Uterus (tissue), 4 donors: Measurements from ENCODE around the gene NKX1-2. TPM values are rescaled to one million over a fixed set of nuclear protein-coding genes. Genes with fewer than 3 reads are reported as not detected.

Source experiments
- DNase-seq, 2 donors: peaks; one replicate each; pipeline ENCODE4 v3.0.0-alpha.2; 2019 to 2020
- H3K27ac ChIP-seq, 2 donors: fragments of 200-600 bp; sonication (generic); 1 replicate in 1 of 2; 2 replicates in 1 of 2; pipeline ENCODE4 v1.5.1; 2016 to 2018
- H3K27me3 ChIP-seq, 2 donors: fragments of 200-600 bp; sonication (generic); one replicate each; pipeline ENCODE4 v1.5.1; 2018 to 2019; ENCODE audit warnings: control low read depth in 1 of 2
- H3K36me3 ChIP-seq, 2 donors: fragments of 200-600 bp; sonication (generic); one replicate each; pipeline ENCODE4 v1.5.1; 2019; ENCODE audit warnings: control low read depth in 1 of 2
- H3K4me1 ChIP-seq, 2 donors: fragments of 200-600 bp; sonication (generic); one replicate each; pipeline ENCODE4 v1.5.1; 2018 to 2019; ENCODE audit warnings: control low read depth in 1 of 2
- H3K4me3 ChIP-seq, 2 donors: fragments of 200-600 bp; sonication (generic); 1 replicate in 1 of 2; 2 replicates in 1 of 2; pipeline ENCODE4 v1.5.1; 2018 to 2019; ENCODE audit warnings: mild to moderate bottlenecking in 1 of 2
- H3K9me3 ChIP-seq, 2 donors: fragments of 200-600 bp; sonication (generic); one replicate each; pipeline ENCODE4 v1.5.1; 2019; ENCODE audit warnings: control low read depth in 1 of 2
- CTCF ChIP-seq, 4 experiments: fragments of 200-600 bp in 2 of 4; fragments of 450-650 bp in 2 of 4; sonication (generic) in 2 of 4; IDR thresholded peaks; one replicate each; pipeline ENCODE4 v1.5.1; 2016 to 2019; ENCODE audit warnings: antibody characterized with exemption in 4 of 4, mild to moderate bottlenecking in 2 of 4, moderate library complexity in 1 of 4
- POLR2A ChIP-seq, 2 donors: fragments of 450-650 bp; IDR thresholded peaks; one replicate each; pipeline ENCODE4 v1.6.1; 2016; ENCODE audit warnings: antibody characterized with exemption in 2 of 2, mild to moderate bottlenecking in 1 of 2, moderate library complexity in 1 of 2
- intact Hi-C: fragments of 100-400 bp; cut with DNase I; formaldehyde crosslinking; loops from one replicate; pipeline ENCODE4 v1.15.1; 2023; ENCODE audit warnings: low total_unique reads
- total RNA-seq, 4 donors: library from RNA; depleted of rRNA in 3 of 4; stranded (reverse); fragments of >200 nt in 3 of 4; gene quantifications; one replicate each; pipeline versions ENCODE4 v1.1.0 to v1.2.4, GENCODE V29; 2014 to 2023
- donor health status: DM: yes; HTN: yes; CAD: no.

The NKX1-2 gene
- total RNA-seq, 4 donors from 2014 or later = not detected

DNA sequence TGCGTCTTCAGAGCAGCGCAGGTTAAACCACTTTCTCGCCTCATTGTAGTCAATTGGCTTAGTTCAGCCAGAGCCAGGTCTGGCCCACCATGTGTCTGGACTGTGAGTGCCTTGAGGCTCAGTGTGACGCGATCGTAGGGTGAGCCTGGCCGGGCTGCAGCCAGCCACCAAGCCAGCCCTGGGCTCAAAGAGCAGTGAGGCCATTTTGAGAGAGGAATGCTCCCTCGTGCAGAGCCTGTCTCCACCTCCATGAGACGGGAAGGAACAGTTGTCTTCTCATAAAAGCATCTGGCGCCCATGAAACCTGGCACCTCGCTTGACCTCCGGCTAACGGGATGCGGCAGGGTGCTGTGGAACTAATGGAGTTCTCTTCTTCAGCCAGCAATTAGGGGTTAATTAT, 46.3 kb upstream of the NKX1-2 start:
- no peaks in the 10 kb centered on the region for H3K27me3 ChIP-seq
- DNase-seq = no peak
- no peak overlapping the region for H3K4me3 ChIP-seq
- no peaks in the 10 kb centered on the region for H3K9me3 ChIP-seq
- TF ChIP-seq POLR2A (IDR thresholded peaks at IDR 0.05) = no peak
- no peak for TF ChIP-seq CTCF (IDR thresholded peaks at IDR 0.05)
- H3K4me1 ChIP-seq = no peaks in the 10 kb centered on the region
- no peaks in the 10 kb centered on the region for H3K36me3 ChIP-seq
- H3K27ac ChIP-seq = no peak overlapping the region
- intact Hi-C loops = no loop called here

DNA sequence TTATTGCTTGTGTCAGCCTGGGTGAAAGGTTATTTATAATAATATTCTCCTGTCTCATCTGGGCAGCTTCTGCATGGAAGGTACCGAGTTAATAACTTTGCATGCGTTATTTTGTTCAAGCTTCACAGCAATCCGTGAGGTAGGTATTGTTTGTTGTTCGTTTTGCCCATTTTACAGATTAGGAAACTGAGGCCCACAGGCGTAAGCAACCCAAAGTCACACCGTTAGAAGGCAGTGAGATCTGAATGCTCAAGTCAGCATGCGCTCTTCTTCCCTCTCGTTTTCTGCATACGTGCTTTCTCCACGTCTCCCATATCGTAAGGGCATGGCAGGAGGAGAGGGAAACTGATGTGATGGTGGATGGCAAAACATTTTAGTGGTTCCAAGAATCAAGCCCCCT, 45.9 kb upstream of the NKX1-2 start:
- Histone ChIP-seq H3K27me3 (no peaks in the 10 kb centered on the region), H3K4me3 (no peak overlapping the region), H3K9me3 (no peaks in the 10 kb centered on the region), H3K27ac (no peak overlapping the region), H3K36me3 (no peaks in the 10 kb centered on the region), H3K4me1 (no peaks in the 10 kb centered on the region)
- intact Hi-C loops = no loop called here
- DNase-seq = no peak
- TF ChIP-seq POLR2A (IDR thresholded peaks at IDR 0.05) (no peak), CTCF (IDR thresholded peaks at IDR 0.05) (no peak)

- H3K36me3 ChIP-seq = no peaks in the 10 kb centered on the region
- H3K27me3 ChIP-seq = no peaks in the 10 kb centered on the region
- intact Hi-C loops = no loop called here
- H3K9me3 ChIP-seq = no peaks in the 10 kb centered on the region
- TF ChIP-seq POLR2A (IDR thresholded peaks at IDR 0.05) = no peak
- no peak for TF ChIP-seq CTCF (IDR thresholded peaks at IDR 0.05)
- no peak for DNase-seq
- no peaks in the 10 kb centered on the region for H3K4me1 ChIP-seq
- no peak overlapping the region for H3K27ac ChIP-seq
- no peak overlapping the region for H3K4me3 ChIP-seq
These were observed 45.3 kb upstream of the NKX1-2 start for GRCh38 chr10:124495162-124495561.

GRCh38 chr10:124494046-124494807, 44.4 kb upstream of the NKX1-2 start:
- Histone ChIP-seq H3K27ac (no peak overlapping the region), H3K4me3 (no peak overlapping the region), H3K27me3 (no peaks in the 10 kb centered on the region), H3K4me1 (no peaks in the 10 kb centered on the region), H3K9me3 (no peaks in the 10 kb centered on the region), H3K36me3 (no peaks in the 10 kb centered on the region)
- no peak for DNase-seq
- TF ChIP-seq CTCF (IDR thresholded peaks at IDR 0.05) = no peak
- TF ChIP-seq POLR2A (IDR thresholded peaks at IDR 0.05) = no peak
- intact Hi-C loops = no loop called here

DNA sequence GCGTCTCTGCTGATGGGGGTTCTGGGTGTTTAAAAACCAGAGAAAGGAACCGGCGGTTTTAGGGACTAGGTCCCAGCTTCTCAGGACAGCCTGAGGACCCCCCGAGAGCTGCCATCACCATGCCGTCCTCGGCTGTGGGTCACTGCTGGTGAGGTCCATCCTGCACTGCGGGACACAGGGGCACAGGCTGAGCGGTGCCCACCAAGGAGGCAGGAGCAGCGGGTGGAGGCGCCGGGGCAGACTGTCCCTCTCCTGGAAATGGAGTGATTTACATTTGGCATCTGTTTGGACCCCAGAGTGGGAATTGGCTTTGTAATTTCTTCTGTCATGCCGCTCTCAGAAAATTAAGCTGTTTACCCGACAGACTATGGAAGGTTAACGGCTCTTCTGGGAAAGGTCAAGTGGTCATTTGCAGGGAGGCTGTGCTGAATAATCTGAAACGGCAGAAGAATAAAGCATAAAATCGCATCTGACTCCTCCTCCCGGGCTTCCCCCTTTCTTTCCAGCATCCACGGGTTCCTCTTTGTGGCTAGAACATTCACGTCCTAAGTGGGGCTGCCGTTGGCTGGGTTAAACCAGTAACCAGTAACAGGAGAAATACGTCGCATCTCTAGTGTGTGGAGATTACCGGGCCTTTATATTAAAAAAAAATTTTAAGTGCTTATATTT, 43.5 kb upstream of the NKX1-2 start:
- Histone ChIP-seq H3K36me3 (no peaks in the 10 kb centered on the region), H3K9me3 (no peaks in the 10 kb centered on the region), H3K4me3 (no peak overlapping the region), H3K27ac (no peak overlapping the region), H3K4me1 (no peaks in the 10 kb centered on the region), H3K27me3 (no peaks in the 10 kb centered on the region)
- TF ChIP-seq CTCF (IDR thresholded peaks at IDR 0.05) (no peak), POLR2A (IDR thresholded peaks at IDR 0.05) (no peak)
- intact Hi-C loops = no loop called here
- DNase-seq = no peak
